Skeletal muscle satellite cell (primary cell): Measurements from ENCODE around the gene RABGAP1.

Experiments
- H3K27me3 ChIP-seq: 2 replicates; pipeline ENCODE4 v1.7.0; 2013; ENCODE audit warnings: low read length; ENCODE audit not compliant: control insufficient read depth, insufficient read depth
- H3K36me3 ChIP-seq: 2 replicates; pipeline ENCODE4 v1.7.0; 2013; ENCODE audit warnings: mild to moderate bottlenecking, control low read depth, low read length; ENCODE audit not compliant: insufficient read depth
- H3K4me1 ChIP-seq: 2 replicates; pipeline ENCODE4 v1.7.0; 2013; ENCODE audit warnings: low read length; ENCODE audit not compliant: control insufficient read depth, insufficient read depth
- H3K4me2 ChIP-seq: 2 replicates; pipeline ENCODE4 v1.7.0; 2013; ENCODE audit warnings: mild to moderate bottlenecking, low read length
- H3K4me3 ChIP-seq: 2 replicates; pipeline ENCODE4 v1.7.0; 2013; ENCODE audit warnings: low read length
- H3K9ac ChIP-seq: 2 replicates; pipeline ENCODE4 v1.7.0; 2013; ENCODE audit warnings: mild to moderate bottlenecking, low read depth, low read length, moderate library complexity
- H3K9me3 ChIP-seq: replicated peaks from 2 replicates; pipeline ENCODE4 v1.7.0; 2013; ENCODE audit warnings: mild to moderate bottlenecking, control low read depth, low read length

Gene RABGAP1

GRCh38 chr9:123039617-123040219 is 98.9 kb downstream of the RABGAP1 start:
- H3K4me2 ChIP-seq = no peak overlapping the region
- peaks cover 18% of the 10 kb centered on the region for H3K4me1 ChIP-seq
- no peak overlapping the region for H3K4me3 ChIP-seq
- H3K36me3 ChIP-seq = peaks cover 4% of the 10 kb centered on the region
- H3K27me3 ChIP-seq = no peaks in the 10 kb centered on the region
- H3K9ac ChIP-seq = no peak overlapping the region
- no peaks in the 10 kb centered on the region for H3K9me3 ChIP-seq

GRCh38 chr9:123040801-123041200 is 100.0 kb downstream of the RABGAP1 start:
- Histone ChIP-seq H3K9ac (no peak overlapping the region), H3K9me3 (no peaks in the 10 kb centered on the region), H3K4me1 (peaks cover 18% of the 10 kb centered on the region), H3K36me3 (no peaks in the 10 kb centered on the region), H3K27me3 (no peaks in the 10 kb centered on the region), H3K4me3 (no peak overlapping the region), H3K4me2 (no peak overlapping the region)

GRCh38 chr9:123041489-123041888 is 100.7 kb downstream of the RABGAP1 start:
- Histone ChIP-seq H3K9me3 (no peaks in the 10 kb centered on the region), H3K4me1 (peaks cover 11% of the 10 kb centered on the region), H3K36me3 (no peaks in the 10 kb centered on the region), H3K4me3 (no peak overlapping the region), H3K4me2 (no peak overlapping the region), H3K9ac (no peak overlapping the region), H3K27me3 (no peaks in the 10 kb centered on the region)

- Histone ChIP-seq H3K4me1 (no peaks in the 10 kb centered on the region), H3K4me2 (no peak overlapping the region), H3K4me3 (no peak overlapping the region), H3K9me3 (no peaks in the 10 kb centered on the region), H3K9ac (no peak overlapping the region), H3K36me3 (no peaks in the 10 kb centered on the region), H3K27me3 (no peaks in the 10 kb centered on the region)
Observed at GRCh38 chr9:123043081-123043939, 102.5 kb downstream of the RABGAP1 start.

- H3K36me3 ChIP-seq = no peaks in the 10 kb centered on the region
- no peak overlapping the region for H3K4me3 ChIP-seq
- H3K27me3 ChIP-seq = no peaks in the 10 kb centered on the region
- no peak overlapping the region for H3K4me2 ChIP-seq
- no peaks in the 10 kb centered on the region for H3K9me3 ChIP-seq
- H3K4me1 ChIP-seq = peaks cover 12% of the 10 kb centered on the region
- no peak overlapping the region for H3K9ac ChIP-seq
Observed at GRCh38 chr9:123044586-123044985, 103.8 kb downstream of the RABGAP1 start.

- Histone ChIP-seq H3K27me3 (no peaks in the 10 kb centered on the region), H3K4me2 (no peak overlapping the region), H3K9me3 (no peaks in the 10 kb centered on the region), H3K4me3 (no peak overlapping the region), H3K4me1 (peaks cover 20% of the 10 kb centered on the region), H3K36me3 (no peaks in the 10 kb centered on the region), H3K9ac (no peak overlapping the region)
Observed at GRCh38 chr9:123046406-123047195, 105.8 kb downstream of the RABGAP1 start.

- H3K4me2 ChIP-seq = no peak overlapping the region
- H3K9me3 ChIP-seq = no peaks in the 10 kb centered on the region
- peak overlapping the region; percentile 29 for H3K9ac ChIP-seq
- H3K36me3 ChIP-seq = no peaks in the 10 kb centered on the region
- no peaks in the 10 kb centered on the region for H3K27me3 ChIP-seq
- no peak overlapping the region for H3K4me3 ChIP-seq
- H3K4me1 ChIP-seq = peaks cover 20% of the 10 kb centered on the region
Observed at GRCh38 chr9:123048748-123049147, 107.9 kb downstream of the RABGAP1 start.

GRCh38 chr9:123049589-123050222 is 108.9 kb downstream of the RABGAP1 start:
- H3K36me3 ChIP-seq = peaks cover under 1% of the 10 kb centered on the region

GRCh38 chr9:123053046-123053445 is 112.2 kb downstream of the RABGAP1 start:
- peaks cover 5% of the 10 kb centered on the region for H3K36me3 ChIP-seq
- H3K27me3 ChIP-seq = no peaks in the 10 kb centered on the region
- no peak overlapping the region for H3K4me2 ChIP-seq
- no peak overlapping the region for H3K9ac ChIP-seq
- H3K4me3 ChIP-seq = no peak overlapping the region
- peaks cover 22% of the 10 kb centered on the region for H3K4me1 ChIP-seq
- no peaks in the 10 kb centered on the region for H3K9me3 ChIP-seq

More at GRCh38 chr9:123049589-123050222, 108.9 kb downstream of the RABGAP1 start:
- Histone ChIP-seq H3K4me1 (peaks cover 20% of the 10 kb centered on the region), H3K27me3 (no peaks in the 10 kb centered on the region), H3K9me3 (no peaks in the 10 kb centered on the region), H3K4me2 (peak overlapping the region; percentile 9), H3K9ac (peak overlapping the region; percentile 29), H3K4me3 (no peak overlapping the region)

GRCh38 chr9:123053711-123054110 is 112.9 kb downstream of the RABGAP1 start:
- Histone ChIP-seq H3K27me3 (no peaks in the 10 kb centered on the region), H3K9ac (no peak overlapping the region), H3K36me3 (peaks cover 5% of the 10 kb centered on the region), H3K4me2 (no peak overlapping the region), H3K4me1 (peaks cover 25% of the 10 kb centered on the region), H3K9me3 (no peaks in the 10 kb centered on the region), H3K4me3 (no peak overlapping the region)

- H3K9ac ChIP-seq = peak overlapping the region; percentile 58
- H3K9me3 ChIP-seq = no peaks in the 10 kb centered on the region
- H3K4me3 ChIP-seq = no peak overlapping the region
- H3K4me1 ChIP-seq = peaks cover 42% of the 10 kb centered on the region
- peaks cover 5% of the 10 kb centered on the region for H3K36me3 ChIP-seq
- H3K27me3 ChIP-seq = no peaks in the 10 kb centered on the region
- H3K4me2 ChIP-seq = peak overlapping the region; percentile 28
Observed at GRCh38 chr9:123058834-123059233, 118.0 kb downstream of the RABGAP1 start.
